Suppressor macrophage treated with lipopolysaccharide for 1 hour (primary cell): Measurements from ENCODE around the gene MEIS1.
A peak's percentile ranks its signal among the peaks of the same experiment; 100 is the strongest.

ENCODE experiments used
- DNase-seq, 3 donors: peaks; one replicate each; pipeline ENCODE4 v3.0.0-alpha.2; 2020 to 2022

The MEIS1 gene

DNA sequence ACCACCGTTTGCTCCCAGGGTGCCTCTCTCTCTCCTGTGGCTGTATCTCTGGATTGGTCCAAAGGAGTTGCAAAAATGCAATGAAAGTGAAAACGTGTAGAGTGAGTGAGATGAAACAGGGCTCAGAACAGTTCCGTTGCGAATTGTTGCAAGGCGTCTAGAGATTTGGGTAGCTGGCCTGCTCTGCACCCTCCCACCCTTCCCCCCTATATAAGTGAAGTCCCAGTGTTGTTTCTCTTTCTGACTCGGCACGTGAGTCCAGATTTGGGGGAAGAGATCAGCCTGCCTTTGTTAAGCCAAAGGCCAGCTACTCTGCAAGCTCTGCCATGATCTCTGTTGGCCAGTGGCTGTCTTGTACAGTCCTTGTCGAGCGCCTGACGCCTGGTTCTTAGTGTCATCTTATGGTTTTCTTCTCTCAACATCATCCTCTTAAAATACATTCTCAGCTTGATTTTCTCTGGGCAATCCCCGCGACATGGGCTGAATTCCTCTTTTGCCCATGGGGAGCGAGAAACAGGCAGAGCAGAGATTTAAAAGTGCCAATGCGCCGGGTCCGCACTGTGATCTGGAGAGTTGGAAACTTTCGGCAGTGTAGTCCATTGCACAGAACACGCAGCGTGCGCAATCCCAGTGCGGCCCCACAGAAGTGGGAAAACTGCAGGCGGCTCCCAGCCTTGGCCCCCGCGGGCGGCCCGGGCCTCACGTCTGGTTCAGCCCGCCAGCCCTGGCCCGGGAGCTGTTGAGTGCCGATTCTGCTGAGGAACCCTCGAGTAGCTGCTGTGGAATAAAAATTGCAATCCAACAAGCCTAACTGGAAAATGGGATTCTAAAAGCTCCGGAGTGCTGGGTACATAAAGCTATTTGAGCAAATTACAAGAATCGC is 9.3 kb downstream of the MEIS1 start:
- DNase-seq: peak; percentile 28 to 39 (median 29)

DNA sequence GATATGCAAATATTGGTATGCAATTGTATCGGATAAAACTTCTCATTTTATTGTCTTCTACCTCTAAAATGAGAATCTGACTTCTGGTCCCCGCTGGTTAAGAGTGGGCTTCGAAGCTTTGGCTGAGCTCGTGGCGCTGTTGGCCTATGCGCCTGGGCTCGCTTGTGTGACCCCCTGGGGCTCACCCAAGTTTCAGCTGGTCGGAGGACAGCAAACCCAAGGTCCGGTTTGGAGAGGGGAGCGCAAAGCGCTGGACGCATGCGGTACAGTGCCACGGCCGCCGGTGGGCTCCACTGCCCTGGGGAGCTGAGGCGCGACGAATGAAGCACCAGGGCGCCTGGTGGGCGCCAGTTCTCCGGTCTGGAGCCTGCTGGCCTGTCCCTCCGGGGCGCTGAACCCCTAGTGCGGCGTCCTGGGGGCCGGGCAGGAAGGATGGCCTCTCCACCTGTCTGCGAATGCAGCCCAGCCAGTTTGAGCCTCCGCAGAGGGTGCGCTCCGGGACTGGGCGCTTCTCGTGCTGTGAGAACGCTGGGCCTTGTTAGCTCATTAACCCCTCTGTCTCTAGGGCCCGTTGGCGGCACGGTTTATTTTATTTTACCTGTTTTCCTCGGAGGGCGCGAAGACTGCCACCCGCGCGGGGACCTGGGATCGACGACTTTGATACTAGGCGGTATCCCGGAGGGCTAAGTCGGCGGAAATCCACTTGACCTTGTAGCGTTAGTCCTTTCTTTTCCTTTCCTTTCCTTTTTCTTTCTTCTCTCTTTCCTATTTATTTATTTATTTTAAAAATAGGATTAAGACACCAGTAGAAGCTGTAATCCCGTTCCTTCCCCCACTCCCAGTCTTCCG is 10.4 kb downstream of the MEIS1 start:
- peak in 2 of 3 donors; percentile 7 to 19 for DNase-seq

DNA sequence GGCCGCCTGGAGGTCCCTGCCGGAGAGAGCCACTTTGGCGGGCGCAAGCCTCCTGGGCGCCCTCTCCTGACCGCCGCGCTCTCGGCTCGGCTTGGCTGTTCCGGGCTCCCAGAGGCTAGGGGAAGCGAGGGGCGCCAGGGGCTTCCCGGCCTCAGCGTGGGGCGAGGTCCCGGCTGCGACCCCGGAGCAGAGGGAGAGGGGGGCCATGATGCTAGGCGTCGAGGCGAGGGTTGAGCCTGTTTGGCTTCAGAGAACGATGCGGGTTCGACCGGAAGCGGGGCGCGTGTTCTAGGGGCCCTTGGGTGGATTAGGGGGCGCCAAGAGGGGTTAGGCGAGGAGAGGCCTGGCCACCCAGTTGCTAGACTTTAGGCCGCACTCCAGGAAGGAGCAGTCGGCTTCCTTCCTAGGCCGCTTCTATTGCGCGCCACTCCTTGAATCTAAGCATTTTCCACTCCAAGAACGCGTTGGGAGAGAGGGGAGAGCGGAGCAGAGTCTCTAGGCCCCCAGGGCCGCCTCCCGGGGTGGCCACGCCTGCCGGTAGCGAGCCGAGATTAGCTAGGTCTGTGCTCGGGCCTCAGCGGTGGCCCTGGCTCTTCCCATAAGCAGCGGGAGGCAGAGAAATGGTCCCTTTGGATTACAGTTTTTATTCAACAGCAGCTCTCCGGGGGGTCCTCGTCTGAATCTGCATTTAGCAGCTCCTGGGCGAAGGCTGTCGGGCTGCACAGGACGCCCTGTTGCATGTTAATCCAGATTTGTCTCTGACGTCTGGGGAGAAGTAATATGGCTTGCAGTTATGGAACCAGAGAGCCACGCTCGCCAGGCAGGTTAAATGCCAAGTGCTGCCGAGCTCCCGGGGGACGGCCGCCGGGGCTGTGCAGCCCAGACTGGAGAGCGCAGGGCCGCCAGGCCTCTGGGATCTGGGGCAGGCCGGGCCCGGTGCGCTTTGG is 11.3 kb downstream of the MEIS1 start:
- peak; percentile 41 to 64 (median 45) for DNase-seq

DNA sequence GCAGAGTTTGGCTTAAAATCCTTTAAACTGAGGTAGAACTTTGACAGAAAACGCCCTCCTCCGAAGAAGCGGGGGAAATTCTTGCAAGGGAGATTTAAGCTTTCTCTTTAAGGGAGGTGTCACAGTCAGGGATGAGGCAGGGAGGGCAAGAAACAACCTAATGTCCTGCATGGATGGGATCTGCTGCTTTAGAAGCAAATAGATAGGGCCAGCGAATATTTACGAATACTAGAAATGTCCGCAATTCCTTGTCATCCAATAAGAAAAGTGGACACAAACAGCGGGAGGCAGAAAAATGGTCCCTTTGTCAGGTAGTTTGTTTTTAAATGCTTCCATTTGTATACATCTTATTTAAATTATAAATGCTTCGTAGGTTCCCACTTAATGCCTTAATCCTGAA is 12.0 kb downstream of the MEIS1 start:
- DNase-seq: no peak

DNA sequence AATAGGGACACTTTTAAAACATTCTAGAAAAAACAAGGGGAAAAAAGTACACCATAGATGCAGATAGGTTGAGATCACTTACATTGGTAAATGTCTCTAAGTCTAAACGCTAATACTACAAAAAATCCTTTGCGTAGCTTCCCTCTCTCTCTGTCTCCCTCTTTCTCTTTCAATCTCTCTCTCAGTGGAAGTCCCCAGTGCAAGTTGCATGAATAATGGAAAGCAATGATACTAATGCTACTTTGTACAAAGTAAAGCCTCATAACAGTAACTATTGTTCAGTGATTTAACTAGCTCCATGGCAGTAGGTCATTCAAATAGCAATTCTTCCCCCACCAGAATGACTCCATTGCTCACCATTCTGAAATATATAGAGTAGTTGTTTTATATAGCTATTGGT is 12.8 kb downstream of the MEIS1 start:
- no peak for DNase-seq

DNA sequence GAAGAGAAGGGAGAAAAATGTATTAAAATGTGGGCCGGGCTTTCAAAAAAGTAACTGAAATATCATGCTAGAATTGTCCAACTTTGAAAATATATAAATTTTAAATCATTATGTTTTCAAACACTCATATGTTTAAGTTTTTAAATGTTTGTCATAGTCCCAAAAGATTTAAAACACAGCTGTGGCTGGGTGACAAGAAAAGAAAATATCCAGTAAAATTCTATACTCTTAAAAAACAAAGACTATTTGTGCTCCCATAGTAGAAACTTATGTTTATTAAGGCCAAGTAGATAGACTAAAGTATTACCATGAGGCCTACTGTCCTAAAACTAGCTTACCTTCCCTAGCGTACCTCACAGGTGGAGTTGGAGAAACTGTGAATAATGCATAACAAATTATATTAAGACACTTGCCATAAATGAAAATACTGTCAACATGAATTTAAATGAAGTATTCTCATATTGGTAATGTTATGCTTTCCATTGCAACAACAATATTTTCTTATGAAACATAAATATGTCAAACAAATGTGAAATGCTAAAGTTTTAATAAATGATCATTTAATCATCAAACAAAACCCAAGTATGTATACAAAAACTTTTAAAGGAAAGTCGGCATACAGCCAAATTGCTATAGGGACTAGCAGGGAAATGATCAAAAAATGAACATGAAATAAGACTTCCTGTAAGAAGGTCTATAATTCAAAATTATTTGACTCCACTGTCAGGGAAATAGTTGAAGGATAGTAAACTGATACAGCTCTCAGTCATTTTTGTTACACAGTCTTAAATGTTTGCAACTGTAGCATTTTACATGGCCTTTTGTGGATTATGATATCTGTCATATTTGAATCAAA is 13.4 kb downstream of the MEIS1 start:
- no peak for DNase-seq

DNA sequence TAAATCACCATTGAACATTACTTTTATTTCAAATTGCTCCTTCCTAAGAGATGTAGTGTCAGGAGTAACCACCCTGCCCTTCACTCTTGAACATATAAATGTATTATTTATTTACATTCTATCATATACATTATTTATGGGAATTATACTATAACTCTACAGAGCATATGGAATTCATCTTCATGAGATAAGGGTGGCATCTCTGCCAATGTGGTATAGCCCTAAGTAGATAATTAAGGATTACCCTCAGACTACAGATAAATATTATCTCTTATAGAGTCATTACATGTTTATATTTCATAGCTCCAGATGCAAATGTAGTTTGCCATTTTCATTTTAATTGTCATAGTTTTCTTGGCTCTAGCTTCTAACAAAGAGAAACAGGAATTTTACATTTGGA is 17.3 kb downstream of the MEIS1 start:
- DNase-seq: no peak

DNA sequence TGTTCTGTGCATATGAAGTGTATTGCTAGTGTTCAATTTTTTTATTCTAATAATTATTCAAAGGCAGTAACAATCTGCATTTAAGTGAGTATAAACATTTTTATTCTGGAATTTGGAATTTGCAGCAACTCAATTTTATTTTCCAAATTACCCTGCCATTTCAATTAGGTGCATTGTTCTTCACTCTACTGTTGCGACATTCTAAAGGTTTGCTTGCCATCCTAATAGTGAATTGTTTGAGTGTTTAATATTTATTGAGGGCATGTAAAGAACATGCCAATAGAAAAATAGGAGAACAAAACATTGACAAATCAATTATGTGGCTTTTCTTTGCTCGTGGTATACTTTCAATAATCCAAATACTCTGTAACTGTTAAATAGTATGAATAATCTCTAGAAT is 18.0 kb downstream of the MEIS1 start:
- no peak for DNase-seq

DNA sequence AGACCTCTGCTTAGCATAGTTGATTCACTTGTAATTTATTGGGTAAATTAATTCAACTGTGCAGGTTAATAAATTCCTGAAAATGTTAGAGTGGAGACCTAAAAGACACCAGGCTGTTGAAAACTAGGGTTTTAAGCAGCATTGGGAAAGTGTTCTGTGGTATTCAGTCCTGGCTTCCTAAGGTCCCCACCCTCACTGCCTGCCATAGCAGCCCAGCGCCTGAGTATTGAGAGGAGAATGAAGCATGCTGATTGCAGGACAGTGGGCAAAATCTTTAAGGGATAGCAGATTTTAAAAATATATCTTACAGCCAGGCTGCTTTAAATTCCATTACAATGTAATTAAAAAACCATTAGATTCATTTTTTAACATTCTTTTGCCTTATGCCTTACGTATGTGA is 20.6 kb downstream of the MEIS1 start:
- no peak for DNase-seq

DNA sequence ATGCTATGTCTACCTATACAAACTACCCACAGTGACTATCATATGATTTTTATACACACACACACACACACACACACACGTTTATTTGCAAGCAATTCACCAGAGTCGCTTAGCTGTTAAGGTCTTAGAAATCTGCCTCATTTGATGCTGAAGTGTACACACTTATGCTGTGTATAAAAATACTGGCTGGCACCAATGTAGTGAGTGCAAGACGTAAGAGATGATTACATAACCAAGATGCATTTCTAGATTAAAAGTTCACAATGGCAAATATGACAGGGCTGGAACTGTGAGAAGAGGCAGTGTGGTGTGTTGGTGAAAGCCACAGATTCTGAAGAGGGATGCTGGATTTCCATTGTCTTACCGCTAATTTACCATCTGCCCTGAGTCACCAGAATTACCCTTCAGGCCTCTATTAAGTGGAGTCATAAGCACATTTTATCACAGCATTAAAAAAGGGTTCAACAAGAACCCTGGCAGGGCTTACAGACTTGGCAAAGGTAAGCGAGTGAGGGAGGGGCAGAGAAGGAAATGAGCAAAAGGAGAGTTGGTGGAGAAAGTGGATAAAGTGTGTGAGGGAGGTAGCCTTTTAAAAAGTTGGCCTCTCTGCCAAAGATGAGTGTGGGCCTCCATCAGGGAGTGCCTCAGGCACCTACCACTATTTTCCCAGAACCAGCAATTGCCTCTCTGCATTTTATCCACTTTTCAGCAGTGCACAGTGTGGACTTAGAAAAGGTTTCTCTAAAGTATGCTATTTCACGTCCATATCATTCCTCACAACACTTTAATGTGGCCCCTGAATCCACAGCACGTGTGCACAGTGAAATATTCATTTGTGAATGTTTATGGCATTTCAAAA is 21.5 kb downstream of the MEIS1 start:
- DNase-seq: no peak

DNA sequence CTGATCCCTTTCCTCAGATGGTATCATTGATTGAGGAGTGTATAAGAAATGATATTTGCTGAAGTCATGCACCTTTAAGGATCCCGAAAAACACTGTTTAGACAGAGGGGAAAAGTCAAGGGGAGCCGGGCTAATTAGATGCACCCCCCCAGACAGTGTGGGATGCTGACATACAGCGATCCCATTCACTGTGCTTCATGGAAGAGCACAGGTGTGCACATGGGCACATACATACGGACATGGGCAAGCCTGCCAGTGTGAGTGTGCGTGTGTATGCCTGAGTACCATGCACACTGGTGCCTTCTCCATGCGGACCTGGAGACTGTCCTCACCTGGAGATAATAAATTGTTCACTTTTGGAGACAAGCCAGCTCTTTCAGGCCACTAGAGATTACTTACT is 22.6 kb downstream of the MEIS1 start:
- DNase-seq: no peak

DNA sequence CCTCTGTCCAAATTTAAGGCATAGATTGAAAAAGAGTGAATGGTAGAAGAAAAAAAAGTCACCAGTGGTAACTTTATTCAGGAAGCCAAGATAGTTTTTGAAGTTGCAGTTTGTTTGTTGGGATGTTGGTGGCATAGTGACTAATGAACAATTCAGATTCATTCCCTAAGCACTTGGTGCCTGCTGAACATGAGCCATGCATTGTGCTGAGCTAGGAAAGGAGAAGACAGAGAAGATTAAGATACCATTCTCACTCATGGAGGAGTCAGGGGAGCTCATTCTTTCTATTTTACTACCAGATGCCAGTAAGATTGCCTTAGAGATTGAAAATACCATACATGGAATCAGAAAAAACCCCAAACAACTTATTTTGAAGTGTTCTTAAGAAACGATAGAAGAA is 25.1 kb downstream of the MEIS1 start:
- DNase-seq: no peak

DNA sequence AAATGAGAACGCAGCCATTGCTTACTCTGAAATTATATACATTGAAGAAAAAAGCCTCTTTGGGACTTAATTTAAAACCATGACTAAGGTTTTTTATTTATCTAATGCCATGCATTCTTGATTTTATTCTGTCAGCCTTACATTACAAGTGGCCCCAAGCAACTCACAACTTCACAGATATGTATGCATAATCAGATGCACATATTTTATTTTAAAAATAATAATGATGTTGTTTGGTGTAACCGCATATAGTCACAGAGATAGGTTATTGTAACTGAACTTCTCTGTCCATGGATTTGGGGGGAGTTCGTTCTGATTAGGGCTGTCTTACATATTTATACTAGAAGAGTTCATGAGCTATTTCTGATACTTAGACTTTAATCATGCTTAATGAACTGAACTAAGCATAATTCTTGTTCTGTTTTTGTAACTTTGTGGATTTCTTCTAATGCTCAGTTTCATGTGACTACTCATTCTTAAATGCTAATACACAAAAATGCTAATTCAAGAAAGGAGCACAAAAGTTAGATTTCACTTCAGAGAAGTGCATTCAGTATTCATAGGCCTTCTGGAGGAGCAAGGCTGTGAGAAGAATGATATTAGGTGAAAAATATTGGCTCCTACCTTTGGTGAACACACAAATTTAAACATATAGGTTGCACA is 26.2 kb downstream of the MEIS1 start:
- no peak for DNase-seq

DNA sequence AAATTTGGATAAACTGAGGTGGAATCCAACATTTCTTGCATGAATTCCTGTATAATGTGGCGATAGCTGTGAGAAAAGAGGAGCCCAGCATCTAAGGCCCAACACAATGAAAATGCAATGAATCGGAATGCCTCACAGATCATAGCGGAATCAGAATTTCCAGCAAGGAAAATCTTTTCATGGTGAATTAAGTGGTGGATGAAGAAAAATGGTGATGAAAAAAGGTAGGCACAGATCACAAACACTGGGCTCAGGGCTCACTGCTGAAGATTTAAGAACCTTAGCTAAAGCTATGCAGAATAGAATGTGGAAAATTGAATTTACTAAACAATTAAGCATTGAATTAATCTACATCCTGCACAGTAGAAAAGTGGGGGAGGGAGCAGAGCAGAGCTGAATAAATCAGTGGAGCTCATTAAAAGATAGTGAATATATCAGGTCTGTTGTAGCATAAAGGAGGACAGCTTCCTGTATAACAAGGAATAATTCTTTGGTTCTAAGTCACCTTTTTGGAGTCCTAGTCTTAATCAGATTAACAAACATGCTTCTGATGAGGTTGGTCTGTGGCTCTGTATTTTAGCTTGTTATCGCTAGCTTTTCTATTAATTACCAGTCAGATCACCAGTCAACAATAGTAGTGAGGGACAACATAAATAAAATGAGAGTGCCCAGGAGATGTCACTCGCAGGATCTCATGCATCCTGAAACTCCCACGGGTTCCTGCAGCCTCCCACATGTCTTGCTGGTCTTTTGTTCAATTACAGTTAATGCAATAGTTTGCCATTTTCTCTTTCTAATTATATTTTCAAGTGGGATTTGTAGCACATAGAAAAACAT is 27.0 kb downstream of the MEIS1 start:
- DNase-seq: peak in 2 of 3 donors; percentile 18 to 27

DNA sequence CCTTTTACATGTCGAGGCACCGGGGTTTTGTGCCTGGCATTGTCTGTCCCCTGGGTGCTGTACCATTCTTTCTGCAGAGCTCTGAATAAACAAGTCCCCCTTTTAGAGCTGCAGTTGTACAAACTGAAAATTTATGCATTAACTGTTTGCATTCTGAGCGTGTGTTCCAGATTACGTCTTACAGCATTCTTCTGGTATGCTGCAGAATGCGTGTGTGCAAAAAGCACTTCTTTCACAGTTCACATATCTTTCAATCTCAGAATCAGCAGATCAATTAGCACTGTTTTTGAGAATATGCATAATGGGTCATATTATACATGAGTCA is 27.5 kb downstream of the MEIS1 start:
- no peak for DNase-seq

DNA sequence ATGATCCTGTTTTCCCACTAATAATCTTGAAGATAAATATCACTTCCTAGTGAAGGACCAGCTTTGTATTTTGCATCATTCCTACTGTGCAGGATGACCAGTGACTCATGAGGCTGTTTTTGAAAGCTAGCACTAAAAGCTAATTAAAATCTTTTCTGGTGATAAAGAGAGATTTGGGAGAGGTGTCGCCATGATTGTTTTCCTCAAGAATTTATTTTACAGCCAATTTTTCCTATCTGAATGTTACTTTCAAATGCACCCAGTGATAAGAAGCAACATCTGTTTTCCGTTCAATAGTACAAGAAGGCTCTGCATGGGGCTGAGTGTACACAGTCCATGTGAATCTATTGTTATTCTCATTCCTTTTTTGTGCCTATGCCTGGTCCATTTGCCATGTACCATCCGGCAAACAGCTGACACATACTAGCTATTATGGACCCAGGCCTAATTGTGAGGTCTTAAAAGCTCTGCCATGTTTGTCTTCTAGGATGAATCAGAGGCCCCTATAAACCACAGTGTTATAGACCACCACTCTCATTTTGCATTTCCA is 28.4 kb downstream of the MEIS1 start:
- DNase-seq: no peak

DNA sequence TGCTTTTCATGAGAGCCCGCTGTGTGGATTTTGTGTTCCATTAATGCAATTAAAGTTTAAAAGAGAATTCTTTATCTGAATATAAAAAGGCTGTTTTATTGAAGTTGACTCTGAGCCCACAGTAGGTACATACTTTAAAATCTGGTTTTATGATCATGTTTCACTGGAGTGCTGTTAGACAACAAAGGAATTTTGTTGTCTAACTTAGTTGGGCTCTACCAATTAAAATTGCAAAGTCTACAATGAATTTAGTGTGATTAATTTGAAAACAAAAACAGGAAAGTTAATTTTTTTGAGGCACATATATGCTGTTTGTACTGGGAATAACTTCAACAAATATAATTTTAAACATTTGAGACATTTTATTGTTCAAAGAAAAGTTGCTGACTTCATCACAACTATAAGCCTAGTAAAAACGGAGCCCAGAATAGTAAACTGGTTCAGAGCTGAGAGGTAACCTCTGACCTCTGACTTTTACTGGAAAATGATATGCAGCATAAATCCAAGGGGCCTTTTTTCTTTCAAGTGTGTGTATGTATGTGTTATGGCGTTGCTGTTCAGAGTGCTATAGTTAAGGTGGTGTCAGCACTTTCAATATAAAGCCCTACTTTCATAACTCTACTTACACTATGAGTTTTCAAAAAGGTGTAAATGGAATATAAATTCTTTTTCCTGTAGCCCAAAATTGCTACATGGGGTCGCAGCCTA is 30.2 kb downstream of the MEIS1 start:
- no peak for DNase-seq

DNA sequence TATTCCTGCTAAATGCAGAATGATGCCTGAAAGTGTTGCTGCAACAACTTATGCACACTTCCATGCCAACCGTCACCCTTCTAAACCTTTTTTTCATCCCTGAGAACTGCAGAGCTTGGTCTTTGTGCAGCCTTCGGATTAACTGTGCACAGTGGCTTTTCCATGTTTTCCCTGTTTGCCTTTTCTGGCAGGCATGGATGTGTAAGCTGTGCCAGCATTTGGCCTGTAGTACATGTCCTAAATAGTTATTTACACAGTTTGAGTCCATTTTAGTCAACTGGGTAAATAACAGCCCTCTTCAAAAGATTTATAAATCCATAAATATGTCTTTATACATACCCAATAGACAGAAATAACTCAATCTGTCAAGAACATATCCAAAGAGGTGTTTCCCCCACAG is 31.5 kb downstream of the MEIS1 start:
- DNase-seq: no peak

DNA sequence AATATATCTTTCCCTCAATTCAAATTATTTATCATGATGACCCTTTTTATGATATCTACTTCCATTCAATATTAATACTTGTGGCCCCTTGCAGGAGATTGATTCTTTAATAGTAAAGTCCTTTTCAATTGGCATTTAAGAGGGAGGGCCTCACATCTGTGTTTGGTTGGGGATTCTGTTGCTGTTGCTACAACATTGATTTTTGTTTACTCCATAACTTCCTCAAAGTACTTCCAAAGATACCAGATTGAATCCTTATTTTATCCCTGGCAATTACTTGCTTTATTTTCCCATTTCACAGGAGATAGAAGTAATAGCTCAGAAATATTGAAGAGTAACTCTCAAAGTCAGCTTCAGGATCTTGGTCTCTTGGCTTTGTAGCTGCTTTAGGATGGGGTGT is 32.8 kb downstream of the MEIS1 start:
- DNase-seq: no peak
